ENCODE measurements around the gene RXFP4. TPM values are rescaled to one million over a fixed set of nuclear protein-coding genes. Genes with fewer than 3 reads are reported as not detected.

The RXFP4 gene
- total and polyA plus RNA-seq, 2 donors (not counting 1 experiment from before 2014, with no cell fraction given): 0.12 TPM; not detected in 1

GRCh38 chr1:155920717-155921116, 20.7 kb upstream of the RXFP4 start:
- DNase-seq: no peak
- Histone ChIP-seq H3K36me3 (replicated peaks in 1 of 2; ENCODE audit: control extremely low read depth in 1 of 2, control insufficient read depth in 1 of 2, extremely low read depth in 1 of 2, insufficient read depth in 2 of 2, low read length in 1 of 2) (peaks cover 39 to 90% of the 10 kb centered on the region in 2 experiments), H3K4me1 (ENCODE audit: control insufficient read depth in 2 of 2, insufficient read depth in 2 of 2, low read length in 2 of 2) (no peaks in the 10 kb centered on the region), H3K79me2 (ENCODE audit: control insufficient read depth, insufficient read depth, low read length) (peaks cover 6% of the 10 kb centered on the region), H3K27ac (ENCODE audit: low read length in 2 of 2) (no peak overlapping the region), H3K9me3 (ENCODE audit: control extremely low read depth in 1 of 3, control insufficient read depth in 2 of 3, insufficient read depth in 1 of 3, low read length in 2 of 3) (no peaks in the 10 kb centered on the region), H3K9ac (ENCODE audit: low read length) (no peak overlapping the region), H3K4me2 (replicated peaks; ENCODE audit: low read depth, low read length, poor library complexity, severe bottlenecking) (no peak overlapping the region), H3K27me3 (replicated peaks in 1 of 4; ENCODE audit: control extremely low read depth in 1 of 4, control insufficient read depth in 3 of 4, insufficient read depth in 4 of 4, low read length in 3 of 4) (no peaks in the 10 kb centered on the region), H2AFZ (ENCODE audit: insufficient read depth, low read depth, low read length, poor library complexity, severe bottlenecking) (no peak overlapping the region), H4K20me1 (ENCODE audit: control insufficient read depth, insufficient read depth, low read length, poor library complexity, severe bottlenecking) (peaks cover 5% of the 10 kb centered on the region), H3K4me3 (ENCODE audit: control extremely low read depth in 1 of 5, extremely low read depth in 1 of 5, insufficient read depth in 1 of 5, low read depth in 2 of 5, low read length in 4 of 5) (no peak overlapping the region)
- intact Hi-C loops (cut with micrococcal nuclease): no loop called here
- ChIA-PET POLR2A (interaction anchor here (0.6 kb wide), 1 partner anchor 11 kb away, joined by 4 read pairs; no protein-coding TSS in a partner anchor), CTCF (interaction anchor here (1.2 to 5.5 kb wide), 3 partner anchors 12 to 69 kb away, joined by 3 to 17 read pairs (median 5); no protein-coding TSS in a partner anchor)
- no peak for ATAC-seq (ENCODE audit: low read depth)
- no peaks in the 10 kb centered on the region for H3K9me3 Mint-ChIP-seq (ENCODE audit: insufficient read depth)
- no peaks in the 10 kb centered on the region for H3K27me3 Mint-ChIP-seq
- no peak overlapping the region for H3K27ac Mint-ChIP-seq
- TF ChIP-seq CTCF (IDR thresholded peaks at IDR 0.05) (no peak), EZH2 (IDR thresholded peaks at IDR 0.05; ENCODE audit: borderline replicate concordance, insufficient read depth, low read depth, low read length, poor library complexity, severe bottlenecking) (no peak)
- H3K4me3 Mint-ChIP-seq: no peak overlapping the region
- no peaks in the 10 kb centered on the region for H3K4me1 Mint-ChIP-seq
- no CpG with 5 or more reads among the region's 3 CpGs for WGBS (ENCODE audit: insufficient coverage)

- no peaks in the 10 kb centered on the region for H3K9me3 ChIP-seq (ENCODE audit: control extremely low read depth in 1 of 3, control insufficient read depth in 2 of 3, insufficient read depth in 1 of 3, low read length in 2 of 3)
- intact Hi-C loops (cut with micrococcal nuclease): no loop called here
- H3K27me3 ChIP-seq (replicated peaks in 1 of 4; ENCODE audit: control extremely low read depth in 1 of 4, control insufficient read depth in 3 of 4, insufficient read depth in 4 of 4, low read length in 3 of 4): no peaks in the 10 kb centered on the region
- H3K27me3 Mint-ChIP-seq: no peaks in the 10 kb centered on the region
- peaks cover 24% of the 10 kb centered on the region for H4K20me1 ChIP-seq (ENCODE audit: control insufficient read depth, insufficient read depth, low read length, poor library complexity, severe bottlenecking)
- no CpG with 5 or more reads among the region's 2 CpGs for WGBS (ENCODE audit: insufficient coverage)
- CTCF ChIA-PET: no interaction called here
- no peak for ATAC-seq (ENCODE audit: low read depth)
- H3K4me2 ChIP-seq (replicated peaks; ENCODE audit: low read depth, low read length, poor library complexity, severe bottlenecking): no peak overlapping the region
- peaks cover 19 to 86% of the 10 kb centered on the region in 2 experiments for H3K36me3 ChIP-seq (replicated peaks in 1 of 2; ENCODE audit: control extremely low read depth in 1 of 2, control insufficient read depth in 1 of 2, extremely low read depth in 1 of 2, insufficient read depth in 2 of 2, low read length in 1 of 2)
- H3K27ac Mint-ChIP-seq: no peak overlapping the region
- no peak overlapping the region for H2AFZ ChIP-seq (ENCODE audit: insufficient read depth, low read depth, low read length, poor library complexity, severe bottlenecking)
- no peak for TF ChIP-seq EZH2 (IDR thresholded peaks at IDR 0.05; ENCODE audit: borderline replicate concordance, insufficient read depth, low read depth, low read length, poor library complexity, severe bottlenecking)
- no peak for TF ChIP-seq CTCF (IDR thresholded peaks at IDR 0.05)
- no peak overlapping the region for H3K27ac ChIP-seq (ENCODE audit: low read length in 2 of 2)
- H3K4me3 Mint-ChIP-seq: no peak overlapping the region
- H3K9me3 Mint-ChIP-seq (ENCODE audit: insufficient read depth): no peaks in the 10 kb centered on the region
- peaks cover 0 to 4% of the 10 kb centered on the region in 2 donors for H3K4me1 ChIP-seq (ENCODE audit: control insufficient read depth in 2 of 2, insufficient read depth in 2 of 2, low read length in 2 of 2)
- peaks cover 4% of the 10 kb centered on the region for H3K4me1 Mint-ChIP-seq
- peaks cover 31% of the 10 kb centered on the region for H3K79me2 ChIP-seq (ENCODE audit: control insufficient read depth, insufficient read depth, low read length)
- H3K4me3 ChIP-seq (ENCODE audit: control extremely low read depth in 1 of 5, extremely low read depth in 1 of 5, insufficient read depth in 1 of 5, low read depth in 2 of 5, low read length in 4 of 5): no peak overlapping the region
- POLR2A ChIA-PET: no interaction called here
- no peak for DNase-seq
- no peak overlapping the region for H3K9ac ChIP-seq (ENCODE audit: low read length)
Measured at GRCh38 chr1:155925506-155925905, 15.9 kb upstream of the RXFP4 start.

Data from B cell (primary cell).